HepG2 (cell line): ENCODE results near the gene ZBED5. TPM values are rescaled to one million over a fixed set of nuclear protein-coding genes. Genes with fewer than 3 reads are reported as not detected.

Experiments
- BRD4 ChIP-seq: sonication (generic); formaldehyde crosslinking; IDR thresholded peaks from 2 replicates; pipeline ENCODE4 v1.4.0; 2020; ENCODE audit warnings: missing genetic modification reagents
- CCDC6 ChIP-seq: sonication (generic); formaldehyde crosslinking; IDR thresholded peaks from 2 replicates; pipeline ENCODE4 v1.8.1; 2022; ENCODE audit warnings: mild to moderate bottlenecking, missing genetic modification reagents, moderate library complexity
- ETV5 ChIP-seq: IDR thresholded peaks from 2 replicates; pipeline ENCODE4 v1.6.1; 2018; ENCODE audit warnings: missing biosample characterization, missing genetic modification reagents, inconsistent platforms, borderline replicate concordance
- FLYWCH1 ChIP-seq: sonication (generic); formaldehyde crosslinking; IDR thresholded peaks from 2 replicates; pipeline ENCODE4 v1.8.1; 2023; ENCODE audit warnings: mild to moderate bottlenecking, missing genetic modification reagents
- KMT2A ChIP-seq: sonication (generic); formaldehyde crosslinking; IDR thresholded peaks from 2 replicates; pipeline ENCODE4 v1.4.0; 2020; ENCODE audit warnings: missing genetic modification reagents
- MTF2 ChIP-seq: sonication (generic); formaldehyde crosslinking; IDR thresholded peaks from 2 replicates; pipeline ENCODE4 v1.5.0; 2020; ENCODE audit warnings: missing genetic modification reagents, borderline replicate concordance
- MYPOP ChIP-seq: sonication (generic); formaldehyde crosslinking; IDR thresholded peaks from 2 replicates; pipeline ENCODE4 v1.8.1; 2023; ENCODE audit warnings: mild to moderate bottlenecking, moderate library complexity, missing genetic modification reagents
- NR2C2 ChIP-seq: sonication (generic); formaldehyde crosslinking; IDR thresholded peaks from 2 replicates; pipeline ENCODE4 v1.4.0; 2020; ENCODE audit warnings: missing genetic modification reagents, mild to moderate bottlenecking, moderate library complexity, borderline replicate concordance
- PAX8 ChIP-seq: sonication (generic); formaldehyde crosslinking; IDR thresholded peaks from 2 replicates; pipeline ENCODE4 v1.8.0; 2022; ENCODE audit warnings: mild to moderate bottlenecking, missing genetic modification reagents, borderline replicate concordance
- PRDM10 ChIP-seq: sonication (generic); formaldehyde crosslinking; IDR thresholded peaks from 2 replicates; pipeline ENCODE4 v1.4.0; 2020; ENCODE audit warnings: low read depth, missing genetic modification reagents
- REPIN1 ChIP-seq: sonication (generic); formaldehyde crosslinking; IDR thresholded peaks from 2 replicates; pipeline ENCODE4 v1.8.0; 2022; ENCODE audit warnings: missing genetic modification reagents, low read depth, mild to moderate bottlenecking, borderline replicate concordance
- SALL2 ChIP-seq: sonication (generic); formaldehyde crosslinking; IDR thresholded peaks from 2 replicates; pipeline ENCODE4 v1.8.1; 2023; ENCODE audit warnings: mild to moderate bottlenecking, missing genetic modification reagents, inconsistent platforms
- SIX1 ChIP-seq: sonication (generic); formaldehyde crosslinking; IDR thresholded peaks from 2 replicates; pipeline ENCODE4 v1.4.0; 2020; ENCODE audit warnings: missing genetic modification reagents, borderline replicate concordance
- UBTF ChIP-seq: sonication (generic); formaldehyde crosslinking; IDR thresholded peaks from 2 replicates; pipeline ENCODE4 v1.4.0; 2020; ENCODE audit warnings: mild to moderate bottlenecking, missing genetic modification reagents
- YY1 ChIP-seq: IDR thresholded peaks from 2 replicates; pipeline ENCODE4 v1.6.1; 2011; ENCODE audit warnings: low read length, low read depth, moderate library complexity, mild to moderate bottlenecking; ENCODE audit not compliant: insufficient read depth, insufficient replicate concordance
- ZGPAT ChIP-seq: IDR thresholded peaks from 2 replicates; pipeline ENCODE4 v1.6.1; 2016; ENCODE audit warnings: mild to moderate bottlenecking
- ZMYM3 ChIP-seq: sonication (generic); formaldehyde crosslinking; IDR thresholded peaks from 2 replicates; pipeline ENCODE4 v1.5.1; 2020; ENCODE audit warnings: mild to moderate bottlenecking, missing genetic modification reagents
- ZNF251 ChIP-seq: sonication (generic); formaldehyde crosslinking; IDR thresholded peaks from 2 replicates; pipeline ENCODE4 v1.9.0; 2021; ENCODE audit warnings: mild to moderate bottlenecking, missing genetic modification reagents
- ZSCAN22 ChIP-seq: sonication (generic); formaldehyde crosslinking; IDR thresholded peaks from 2 replicates; pipeline ENCODE4 v1.4.0; 2020; ENCODE audit warnings: mild to moderate bottlenecking, missing genetic modification reagents
- polyA plus RNA-seq, 8 experiments: library from polyadenylated mRNA; depleted of rRNA in 3 of 8; stranded (reverse) in 7 of 8; unstranded in 1 of 8; fragments of >200 nt; fragmentation: Illumina TruSeq in 4 of 8; extraction: Trizol in 4 of 8; gene quantifications; 2 replicates each; pipeline versions ENCODE4 v1.2.1 to v1.2.3, GENCODE V29; 2011 to 2016; ENCODE audit warnings: low read depth in 4 of 8, missing spikeins in 1 of 8, mixed read lengths in 1 of 8; ENCODE audit not compliant: insufficient read depth in 1 of 8
- total RNA-seq, 5 experiments: library from RNA; depleted of rRNA; stranded (reverse); fragments of >200 nt; fragmentation: Illumina TruSeq; extraction: Trizol; gene quantifications; 2 replicates each; pipeline ENCODE4 v1.2.3, GENCODE V29; 2016; ENCODE audit warnings: low read depth in 1 of 5

Gene ZBED5
- total and polyA plus RNA-seq, 2 of the 13 experiments (the other 11 are each of a cell fraction or from before 2014, with no cell fraction given), result 18.2 to 38.6 TPM

DNA sequence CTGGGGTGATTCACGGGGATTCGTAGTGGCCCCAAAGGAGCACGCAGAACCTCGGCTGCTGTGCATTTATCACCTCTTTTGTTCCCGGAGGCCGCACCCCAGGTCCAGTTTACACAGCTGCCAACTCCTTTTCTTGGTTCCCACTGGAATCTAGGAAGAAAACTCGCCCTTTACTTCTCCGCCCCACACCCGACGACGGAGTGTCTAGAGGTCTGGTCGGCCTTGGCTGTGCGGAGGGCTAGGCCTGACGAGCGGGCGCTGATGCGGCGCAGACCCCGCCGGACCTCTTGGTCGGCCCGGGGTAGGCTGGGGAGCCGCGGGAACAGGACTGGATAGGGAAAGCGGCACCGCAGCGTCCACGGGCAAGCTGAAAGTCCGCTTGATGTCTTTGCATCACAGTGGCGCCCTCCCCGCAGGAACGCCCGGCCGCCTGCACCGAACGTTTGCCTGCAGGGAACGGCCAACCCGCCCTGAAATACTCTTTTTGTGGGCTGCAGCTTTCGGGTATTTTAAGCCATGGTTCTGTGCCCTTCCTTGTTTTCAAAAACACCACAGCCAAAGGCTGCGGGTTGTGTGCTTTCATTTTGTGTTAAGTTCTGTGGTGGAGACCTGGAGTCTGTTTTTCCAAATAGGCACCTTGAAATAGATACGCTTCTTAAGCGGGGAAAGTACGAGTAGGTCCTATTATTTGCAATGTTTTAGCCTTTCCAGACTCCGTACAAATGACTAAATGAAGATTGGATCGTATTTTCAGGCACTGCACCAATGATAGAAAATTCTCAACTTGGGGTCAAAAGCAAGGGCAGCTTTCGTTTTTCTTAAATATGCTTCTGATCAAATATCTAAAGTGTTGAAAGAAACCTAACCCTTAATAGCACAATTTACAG lies 829 bp upstream of the ZBED5 start (continued):
- TF ChIP-seq ETV5 (CRISPR knock-in tag) (no peak), MYPOP (CRISPR knock-in tag) (peak; percentile 39), NR2C2 (CRISPR knock-in tag) (0 out of 2 replicates have a peak, but pooled peaks have one; percentile 16), SALL2 (CRISPR knock-in tag) (peak; percentile 51; the same call in 1 of the 2 replicates), BRD4 (CRISPR knock-in tag) (0 out of 2 replicates have a peak, but pooled peaks have one; percentile 49), PAX8 (CRISPR knock-in tag) (no peak), YY1 (no peak), ZSCAN22 (CRISPR knock-in tag) (no peak), SIX1 (CRISPR knock-in tag) (no peak), REPIN1 (CRISPR knock-in tag) (0 out of 2 replicates have a peak, but pooled peaks have one; percentile 54), CCDC6 (CRISPR knock-in tag) (peak; percentile 70; the same call in 1 of the 2 replicates), UBTF (CRISPR knock-in tag) (peak; percentile 96), ZNF251 (CRISPR knock-in tag) (no peak), ZGPAT (0 out of 2 replicates have a peak, but pooled peaks have one; percentile 46), FLYWCH1 (0 out of 2 replicates have a peak, but pooled peaks have one; percentile 91), KMT2A (CRISPR knock-in tag) (peak; percentile 52), PRDM10 (CRISPR knock-in tag) (peak; percentile 15; the same call in 1 of the 2 replicates), ZMYM3 (CRISPR knock-in tag) (0 out of 2 replicates have a peak, but pooled peaks have one; percentile 44), MTF2 (CRISPR knock-in tag) (0 out of 2 replicates have a peak, but pooled peaks have one; percentile 5)
